Sigmoid colon (tissue), 4 donors: ENCODE measurements around the gene CYB561A3.

ENCODE experiments used
- CTCF ChIP-seq, 4 experiments: fragments of 450-650 bp in 3 of 4; fragments of 200-600 bp in 1 of 4; IDR thresholded peaks; one replicate each; pipeline ENCODE4 v1.5.1; 2016 to 2019; ENCODE audit warnings: antibody characterized with exemption in 4 of 4, mild to moderate bottlenecking in 3 of 4, moderate library complexity in 2 of 4
- EP300 ChIP-seq, 4 donors: sonication (generic); formaldehyde crosslinking; IDR thresholded peaks; one replicate each; pipeline ENCODE4 v1.6.1; 2017; ENCODE audit warnings: antibody characterized with exemption in 4 of 4
- POLR2A ChIP-seq, 2 donors: fragments of 450-650 bp; IDR thresholded peaks; one replicate each; pipeline ENCODE4 v1.6.1; 2016; ENCODE audit warnings: antibody characterized with exemption in 2 of 2, mild to moderate bottlenecking in 2 of 2, moderate library complexity in 2 of 2
- POLR2AphosphoS5 ChIP-seq, 4 donors: sonication (generic); formaldehyde crosslinking; IDR thresholded peaks; one replicate each; pipeline ENCODE4 v1.6.1; 2017; ENCODE audit warnings: antibody characterized with exemption in 4 of 4

GRCh38 chr11:61328351-61328750 lies 33.3 kb downstream of the CYB561A3 start:
- no peak for TF ChIP-seq CTCF (IDR thresholded peaks at IDR 0.05)
- TF ChIP-seq POLR2A (IDR thresholded peaks at IDR 0.05), result no peak
- TF ChIP-seq EP300 (IDR thresholded peaks at IDR 0.05), result no peak
- TF ChIP-seq POLR2AphosphoS5 (IDR thresholded peaks at IDR 0.05), result no peak
